HTERT RPE-1 (cell line): ENCODE data around the gene SNTG2.

Source experiments
- in situ Hi-C: fragments of 300-500 bp; cut with MboI; formaldehyde crosslinking; loops from 4 replicates; pipeline ENCODE4 v1.14.3; 2020; ENCODE audit warnings: low sequenced_read_pairs

The SNTG2 gene

GRCh38 chr2:1259746-1260145 lies 309.1 kb downstream of the SNTG2 start:
- in situ Hi-C loops = no loop called here

DNA sequence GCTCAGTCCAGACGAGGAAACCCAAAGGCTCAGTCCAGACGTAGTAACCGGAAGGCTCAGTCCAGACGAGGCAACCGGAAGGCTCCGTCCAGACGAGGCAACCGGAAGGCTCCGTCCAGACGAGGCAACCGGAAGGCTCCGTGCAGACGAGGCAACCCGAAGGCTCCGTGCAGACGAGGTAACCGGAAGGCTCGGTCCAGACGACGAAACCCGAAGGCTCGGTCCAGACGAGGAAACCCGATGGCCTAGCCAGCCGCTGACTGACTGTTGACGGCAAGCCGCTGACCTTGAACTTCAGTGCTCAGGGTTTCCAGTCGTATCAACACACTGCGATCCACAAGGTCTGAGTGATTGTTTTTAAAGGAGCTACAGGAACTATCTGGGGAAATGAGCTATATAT lies 312.0 kb downstream of the SNTG2 start:
- in situ Hi-C loops = no loop called here

- in situ Hi-C loops = no loop called here
Observed at GRCh38 chr2:1265454-1265853, 314.8 kb downstream of the SNTG2 start.

DNA sequence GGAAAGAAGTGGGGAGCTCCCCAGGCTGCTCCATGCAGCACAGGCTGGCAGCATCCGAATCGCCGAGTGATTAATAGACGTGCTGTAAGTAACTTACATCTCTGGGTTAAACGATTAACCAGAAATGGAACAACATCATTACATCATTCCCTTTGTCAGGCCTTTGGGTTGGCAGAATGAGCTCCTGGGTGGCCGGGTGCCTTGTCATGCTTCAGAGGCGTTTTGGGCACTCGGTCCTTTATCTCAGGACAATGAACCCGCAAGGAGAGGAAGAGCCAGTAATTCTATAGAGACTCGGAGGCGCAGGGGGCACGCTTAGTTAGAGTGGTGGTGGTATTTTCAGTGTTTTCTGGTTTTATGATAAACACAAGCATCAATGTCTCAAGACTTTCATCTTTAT lies 315.7 kb downstream of the SNTG2 start:
- in situ Hi-C loops = no loop called here

GRCh38 chr2:1268034-1268433 lies 317.4 kb downstream of the SNTG2 start:
- in situ Hi-C loops = no loop called here

DNA sequence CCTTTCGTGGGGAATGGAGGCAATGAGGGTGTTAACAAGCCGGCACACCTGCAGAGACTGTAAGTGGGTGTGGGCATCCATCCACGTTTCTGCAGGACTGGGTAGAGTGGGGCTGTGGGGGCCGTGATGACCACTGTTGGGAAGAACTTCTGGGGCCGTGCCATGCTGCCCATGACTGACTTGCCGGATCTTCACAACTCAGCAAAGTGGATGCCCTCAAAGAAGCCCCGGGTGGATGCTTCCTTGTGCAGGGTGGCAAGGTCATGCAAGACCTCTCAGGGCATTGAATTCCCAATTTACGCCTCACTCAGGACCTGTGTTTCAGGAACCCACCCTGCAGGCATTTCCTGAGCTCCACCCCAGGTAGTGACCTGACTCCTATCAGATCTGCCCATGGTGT lies 319.2 kb downstream of the SNTG2 start:
- in situ Hi-C loops = no loop called here

- in situ Hi-C loops = no loop called here
Observed at GRCh38 chr2:1272835-1273234, 322.2 kb downstream of the SNTG2 start.

- in situ Hi-C loops = no loop called here
Observed at GRCh38 chr2:1277634-1278033, 327.0 kb downstream of the SNTG2 start.

GRCh38 chr2:1278125-1278524 lies 327.5 kb downstream of the SNTG2 start:
- in situ Hi-C loops = no loop called here

- in situ Hi-C loops = no loop called here
Observed at GRCh38 chr2:1278861-1279260, 328.2 kb downstream of the SNTG2 start.

- in situ Hi-C loops = no loop called here
Observed at GRCh38 chr2:1282552-1282951, 331.9 kb downstream of the SNTG2 start.

GRCh38 chr2:1283020-1283801 lies 332.6 kb downstream of the SNTG2 start:
- in situ Hi-C loops = no loop called here

- in situ Hi-C loops = no loop called here
Observed at GRCh38 chr2:1283871-1284270, 333.2 kb downstream of the SNTG2 start.

DNA sequence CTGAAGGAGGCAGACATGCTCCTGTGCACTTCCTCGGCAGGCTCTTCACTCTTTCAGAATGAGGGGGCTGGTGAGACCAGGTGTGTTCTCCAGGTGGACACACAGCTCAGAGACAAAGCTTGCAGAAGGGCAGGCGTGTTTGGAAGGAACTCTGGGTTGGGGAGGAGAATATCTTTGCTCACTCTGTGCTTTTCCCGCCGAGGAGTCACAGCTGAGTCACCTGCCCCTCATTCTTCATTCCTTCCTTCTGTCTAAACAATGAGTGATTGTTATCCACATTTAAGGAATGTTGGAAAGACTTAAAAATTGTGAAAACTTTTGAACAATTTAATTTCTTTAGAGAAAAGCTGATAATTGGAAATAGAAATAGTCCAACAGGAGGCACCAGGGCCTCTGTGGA lies 336.3 kb downstream of the SNTG2 start:
- in situ Hi-C loops = no loop called here

GRCh38 chr2:1287427-1287826 lies 336.8 kb downstream of the SNTG2 start:
- in situ Hi-C loops = no loop called here

GRCh38 chr2:1294900-1295299 lies 344.3 kb downstream of the SNTG2 start:
- in situ Hi-C loops = no loop called here

GRCh38 chr2:1295740-1296139 lies 345.1 kb downstream of the SNTG2 start:
- in situ Hi-C loops = no loop called here

GRCh38 chr2:1297372-1298159 lies 346.9 kb downstream of the SNTG2 start:
- in situ Hi-C loops = no loop called here

DNA sequence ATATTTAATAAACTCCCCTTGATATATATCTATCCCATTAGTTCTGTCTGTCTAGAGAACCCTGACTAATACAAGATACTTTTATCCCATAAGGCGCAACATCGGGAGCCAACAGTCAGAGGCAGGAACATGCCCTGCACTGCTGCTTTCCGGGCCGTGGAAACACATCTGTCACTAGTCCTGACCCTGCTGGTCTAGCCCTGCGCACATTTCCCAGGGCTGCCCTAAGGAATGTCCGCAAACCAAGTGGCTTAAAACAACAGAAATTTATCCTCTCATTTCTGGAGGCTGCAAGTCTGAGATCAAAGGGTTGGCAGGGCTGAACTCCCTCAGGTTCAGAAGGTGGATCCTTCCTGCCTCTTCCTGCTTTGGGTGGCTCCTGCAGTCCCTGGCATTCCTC lies 348.4 kb downstream of the SNTG2 start:
- in situ Hi-C loops = no loop called here

- in situ Hi-C loops = no loop called here
Observed at GRCh38 chr2:1300284-1300683, 349.6 kb downstream of the SNTG2 start.

DNA sequence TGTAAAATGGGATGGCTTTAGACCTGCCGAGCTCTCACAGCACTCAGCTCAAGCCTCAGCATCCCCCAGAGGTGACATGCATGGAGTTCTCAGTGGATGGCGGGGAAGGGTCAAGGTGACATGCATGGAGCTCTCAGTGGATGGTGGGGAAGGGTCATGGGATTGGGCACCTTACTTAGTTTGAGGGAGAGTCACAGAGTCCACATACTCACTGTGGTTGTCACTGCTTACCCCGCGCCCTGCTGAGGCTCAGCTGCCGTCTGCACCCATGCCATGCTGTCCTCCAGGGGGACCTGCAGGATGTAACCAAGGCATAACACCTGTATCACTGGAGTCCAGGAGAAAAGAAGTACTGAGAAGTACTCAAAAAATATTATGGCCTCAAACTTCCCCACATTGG lies 350.4 kb downstream of the SNTG2 start:
- in situ Hi-C loops = no loop called here

DNA sequence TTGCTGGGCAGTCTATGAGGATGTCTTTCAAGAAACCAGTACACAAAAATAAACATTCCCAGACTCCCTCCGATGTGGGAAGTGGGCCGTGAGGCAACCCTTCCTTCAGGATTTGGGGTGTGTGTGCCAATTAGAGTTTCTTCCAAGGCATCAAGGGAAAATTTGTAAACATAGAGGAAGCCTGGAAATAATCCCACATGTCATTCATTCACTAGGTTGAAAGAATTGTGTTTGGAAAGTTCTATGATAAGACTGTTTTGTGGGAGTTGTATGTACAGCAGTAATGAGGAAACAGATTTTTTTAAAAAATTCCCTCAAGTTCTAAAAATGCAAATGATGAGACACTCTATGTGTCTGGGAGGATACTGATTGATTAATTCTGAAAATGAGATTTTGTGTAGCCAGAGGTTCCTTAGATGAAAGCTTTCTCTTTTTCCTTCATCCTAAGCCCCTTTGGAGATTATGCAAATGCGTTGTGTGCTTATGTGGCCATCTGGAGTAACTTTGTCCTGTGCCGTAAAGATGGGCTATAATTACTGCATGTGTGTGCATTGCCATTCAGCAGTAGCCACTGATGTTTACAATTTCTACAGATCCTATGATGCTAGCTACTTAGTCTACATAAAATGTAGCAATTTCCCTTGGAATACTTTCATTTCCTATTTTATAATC lies 354.8 kb downstream of the SNTG2 start:
- in situ Hi-C loops = no loop called here
